ENCODE measurements around the gene TPCN2. TPM values are rescaled to one million over a fixed set of nuclear protein-coding genes. Genes with fewer than 3 reads are reported as not detected.

The TPCN2 gene
- polyA plus RNA-seq, 3 donors, result 29.3 to 52.8 (median 31.5) TPM

DNA sequence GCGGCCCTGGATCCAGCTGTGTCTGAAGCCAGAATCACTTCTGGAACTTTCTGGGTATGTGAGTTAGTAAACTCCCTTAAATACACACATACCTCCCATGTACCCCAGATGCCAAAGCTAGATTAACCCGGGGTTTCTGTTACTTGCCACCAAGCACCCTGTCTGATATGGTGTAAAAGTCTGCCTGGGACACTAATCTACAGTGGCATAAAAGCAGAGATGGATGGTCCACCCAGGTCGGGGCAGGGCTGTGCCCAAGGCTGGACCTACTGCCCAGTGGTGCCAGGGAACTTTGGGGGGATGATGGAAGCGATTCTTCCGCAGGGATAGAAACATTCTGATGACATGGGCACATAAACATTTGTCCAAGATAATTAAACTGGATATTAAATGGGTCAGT, 48.3 kb upstream of the TPCN2 start:
- Histone ChIP-seq H4K20me1 (ENCODE audit: insufficient read depth, low read length) (no peaks in the 10 kb centered on the region), H3K4me3 (replicated peaks in 1 of 3; ENCODE audit: low read depth in 2 of 3, low read length in 3 of 3) (no peak overlapping the region), H3K4me1 (ENCODE audit: control insufficient read depth in 1 of 2, insufficient read depth in 2 of 2, low read length in 2 of 2) (no peaks in the 10 kb centered on the region), H3K9ac (ENCODE audit: insufficient read depth, low read length, poor library complexity, severe bottlenecking) (no peak overlapping the region), H3K4me2 (replicated peaks; ENCODE audit: extremely low read depth, low read length, poor library complexity, severe bottlenecking) (no peak overlapping the region), H3K36me3 (replicated peaks in 1 of 2; ENCODE audit: control insufficient read depth in 1 of 2, insufficient read depth in 2 of 2, low read length in 2 of 2) (no peaks in the 10 kb centered on the region), H3K9me3 (replicated peaks in 1 of 2; ENCODE audit: control insufficient read depth in 1 of 2, insufficient read depth in 1 of 2, low read length in 2 of 2) (no peaks in the 10 kb centered on the region), H3K27ac (ENCODE audit: low read depth in 1 of 2, low read length in 2 of 2) (no peak overlapping the region), H2AFZ (ENCODE audit: insufficient read depth, low read depth, low read length, poor library complexity, severe bottlenecking) (no peak overlapping the region), H3K27me3 (ENCODE audit: control insufficient read depth in 2 of 2, insufficient read depth in 2 of 2, low read length in 2 of 2) (no peaks in the 10 kb centered on the region), H3K79me2 (ENCODE audit: insufficient read depth, low read length) (no peaks in the 10 kb centered on the region)
- DNase-seq, result no peak
- no peaks in the 10 kb centered on the region for H3K9me3 Mint-ChIP-seq
- TF ChIP-seq, protein P1, sequence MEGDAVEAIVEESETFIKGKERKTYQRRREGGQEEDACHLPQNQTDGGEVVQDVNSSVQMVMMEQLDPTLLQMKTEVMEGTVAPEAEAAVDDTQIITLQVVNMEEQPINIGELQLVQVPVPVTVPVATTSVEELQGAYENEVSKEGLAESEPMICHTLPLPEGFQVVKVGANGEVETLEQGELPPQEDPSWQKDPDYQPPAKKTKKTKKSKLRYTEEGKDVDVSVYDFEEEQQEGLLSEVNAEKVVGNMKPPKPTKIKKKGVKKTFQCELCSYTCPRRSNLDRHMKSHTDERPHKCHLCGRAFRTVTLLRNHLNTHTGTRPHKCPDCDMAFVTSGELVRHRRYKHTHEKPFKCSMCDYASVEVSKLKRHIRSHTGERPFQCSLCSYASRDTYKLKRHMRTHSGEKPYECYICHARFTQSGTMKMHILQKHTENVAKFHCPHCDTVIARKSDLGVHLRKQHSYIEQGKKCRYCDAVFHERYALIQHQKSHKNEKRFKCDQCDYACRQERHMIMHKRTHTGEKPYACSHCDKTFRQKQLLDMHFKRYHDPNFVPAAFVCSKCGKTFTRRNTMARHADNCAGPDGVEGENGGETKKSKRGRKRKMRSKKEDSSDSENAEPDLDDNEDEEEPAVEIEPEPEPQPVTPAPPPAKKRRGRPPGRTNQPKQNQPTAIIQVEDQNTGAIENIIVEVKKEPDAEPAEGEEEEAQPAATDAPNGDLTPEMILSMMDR (IDR thresholded peaks at IDR 0.05), result no peak
- H3K36me3 Mint-ChIP-seq, result no peaks in the 10 kb centered on the region
- H3K27me3 Mint-ChIP-seq (ENCODE audit: low read depth in 3 of 3), result peaks cover 9 to 24% (median 24%) of the 10 kb centered on the region in 3 donors
- H3K27ac Mint-ChIP-seq, result no peak overlapping the region
- no peak overlapping the region for H3K4me3 Mint-ChIP-seq
- 97% methylated on average over 3 of the region's 5 CpGs for WGBS (ENCODE audit: insufficient coverage)
- intact Hi-C loops (cut with micrococcal nuclease), result loop anchor here in 1 of 2 donors (10.0 kb wide), 1 partner anchor 84 kb away; no protein-coding TSS in a partner anchor
- H3K4me1 Mint-ChIP-seq, result peaks cover 2% of the 10 kb centered on the region

DNA sequence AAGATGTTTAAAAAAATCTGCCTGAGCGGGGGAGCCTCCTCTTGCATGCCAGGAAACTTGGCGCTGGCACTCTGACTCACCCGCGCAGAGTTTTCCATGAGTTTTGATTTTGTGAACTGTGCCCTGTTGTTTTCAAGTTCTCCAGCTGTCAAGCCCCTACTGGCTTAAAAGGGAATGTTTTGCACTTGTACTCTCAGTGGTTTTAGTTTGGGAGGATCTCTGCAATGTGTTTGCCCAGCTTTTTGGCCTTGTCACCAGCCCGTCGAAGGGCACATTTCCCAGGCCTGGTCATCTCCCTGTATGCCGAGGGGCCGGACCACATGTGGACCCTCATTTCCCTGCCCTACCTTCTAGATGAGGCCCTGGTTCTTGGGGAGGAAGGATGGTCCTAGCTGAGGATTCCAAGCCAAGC, 47.9 kb upstream of the TPCN2 start:
- Histone ChIP-seq H3K27ac (ENCODE audit: low read depth in 1 of 2, low read length in 2 of 2) (no peak overlapping the region), H3K4me2 (replicated peaks; ENCODE audit: extremely low read depth, low read length, poor library complexity, severe bottlenecking) (no peak overlapping the region), H3K4me1 (ENCODE audit: control insufficient read depth in 1 of 2, insufficient read depth in 2 of 2, low read length in 2 of 2) (no peaks in the 10 kb centered on the region), H3K9ac (ENCODE audit: insufficient read depth, low read length, poor library complexity, severe bottlenecking) (no peak overlapping the region), H3K36me3 (replicated peaks in 1 of 2; ENCODE audit: control insufficient read depth in 1 of 2, insufficient read depth in 2 of 2, low read length in 2 of 2) (no peaks in the 10 kb centered on the region), H4K20me1 (ENCODE audit: insufficient read depth, low read length) (no peaks in the 10 kb centered on the region), H3K4me3 (replicated peaks in 1 of 3; ENCODE audit: low read depth in 2 of 3, low read length in 3 of 3) (no peak overlapping the region), H3K27me3 (ENCODE audit: control insufficient read depth in 2 of 2, insufficient read depth in 2 of 2, low read length in 2 of 2) (no peaks in the 10 kb centered on the region), H3K9me3 (replicated peaks in 1 of 2; ENCODE audit: control insufficient read depth in 1 of 2, insufficient read depth in 1 of 2, low read length in 2 of 2) (no peaks in the 10 kb centered on the region), H3K79me2 (ENCODE audit: insufficient read depth, low read length) (no peaks in the 10 kb centered on the region), H2AFZ (ENCODE audit: insufficient read depth, low read depth, low read length, poor library complexity, severe bottlenecking) (no peak overlapping the region)
- no peak overlapping the region for H3K4me3 Mint-ChIP-seq
- no peak for DNase-seq
- TF ChIP-seq, protein P1 (IDR thresholded peaks at IDR 0.05), result no peak
- H3K4me1 Mint-ChIP-seq, result peaks cover 3% of the 10 kb centered on the region
- peaks cover 0 to 1% (median 0%) of the 10 kb centered on the region in 7 donors for H3K9me3 Mint-ChIP-seq
- H3K27ac Mint-ChIP-seq, result no peak overlapping the region
- WGBS (ENCODE audit: insufficient coverage), result 77% methylated on average over 5 of the region's 8 CpGs
- intact Hi-C loops (cut with micrococcal nuclease), result loop anchor here in 1 of 2 donors (10.0 kb wide), 1 partner anchor 84 kb away; no protein-coding TSS in a partner anchor
- no peaks in the 10 kb centered on the region for H3K36me3 Mint-ChIP-seq
- H3K27me3 Mint-ChIP-seq (ENCODE audit: low read depth in 3 of 3), result peaks cover 11 to 29% (median 21%) of the 10 kb centered on the region in 3 donors
